ENCODE results near the gene REC8.

GRCh38 chr14:24130717-24131548 is 40.9 kb upstream of the REC8 start:
- no peak for TF ChIP-seq CTCF (IDR thresholded peaks at IDR 0.05)
- TF ChIP-seq POLR2A (IDR thresholded peaks at IDR 0.05), result no peak

Data from suprapubic skin (tissue), 3 donors.